ENCODE results near the gene SLC15A1.

DNA sequence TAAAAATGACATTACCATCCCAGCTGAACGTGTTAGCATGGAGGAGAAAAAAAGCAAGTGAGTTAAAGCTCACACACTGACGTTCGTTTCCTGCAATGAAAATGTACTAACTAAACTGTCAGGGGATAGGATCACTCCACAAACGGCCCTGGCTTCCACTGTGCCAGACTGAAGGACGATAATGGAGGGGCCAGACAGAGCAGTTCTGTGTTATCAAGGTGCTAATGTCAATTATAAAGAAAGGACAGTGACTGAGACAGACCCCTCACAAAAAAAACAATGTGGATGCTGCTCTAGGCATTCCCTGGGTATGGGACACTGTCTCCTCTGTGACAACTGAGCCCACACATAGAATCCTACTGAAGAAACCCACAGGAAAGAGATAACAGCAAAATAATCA, 43.7 kb upstream of the SLC15A1 start:
- TF ChIP-seq, protein P1, sequence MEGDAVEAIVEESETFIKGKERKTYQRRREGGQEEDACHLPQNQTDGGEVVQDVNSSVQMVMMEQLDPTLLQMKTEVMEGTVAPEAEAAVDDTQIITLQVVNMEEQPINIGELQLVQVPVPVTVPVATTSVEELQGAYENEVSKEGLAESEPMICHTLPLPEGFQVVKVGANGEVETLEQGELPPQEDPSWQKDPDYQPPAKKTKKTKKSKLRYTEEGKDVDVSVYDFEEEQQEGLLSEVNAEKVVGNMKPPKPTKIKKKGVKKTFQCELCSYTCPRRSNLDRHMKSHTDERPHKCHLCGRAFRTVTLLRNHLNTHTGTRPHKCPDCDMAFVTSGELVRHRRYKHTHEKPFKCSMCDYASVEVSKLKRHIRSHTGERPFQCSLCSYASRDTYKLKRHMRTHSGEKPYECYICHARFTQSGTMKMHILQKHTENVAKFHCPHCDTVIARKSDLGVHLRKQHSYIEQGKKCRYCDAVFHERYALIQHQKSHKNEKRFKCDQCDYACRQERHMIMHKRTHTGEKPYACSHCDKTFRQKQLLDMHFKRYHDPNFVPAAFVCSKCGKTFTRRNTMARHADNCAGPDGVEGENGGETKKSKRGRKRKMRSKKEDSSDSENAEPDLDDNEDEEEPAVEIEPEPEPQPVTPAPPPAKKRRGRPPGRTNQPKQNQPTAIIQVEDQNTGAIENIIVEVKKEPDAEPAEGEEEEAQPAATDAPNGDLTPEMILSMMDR (conservative IDR thresholded peaks at IDR 0.05 in 1 of 2, IDR thresholded peaks at IDR 0.05 in 1 of 2; ENCODE audit: extremely low read depth in 1 of 2, insufficient read depth in 1 of 2, low read depth in 1 of 2, low read length in 2 of 2) = no peak
- no peak for TF ChIP-seq EZH2 (IDR thresholded peaks at IDR 0.05; ENCODE audit: borderline replicate concordance, low read length)

Data from mammary epithelial cell (primary cell).